HepG2 (cell line): ENCODE measurements around the gene ANXA2. TPM values are rescaled to one million over a fixed set of nuclear protein-coding genes. Genes with fewer than 3 reads are reported as not detected.

ENCODE experiments used
- ATAC-seq: fragments of 200-7000 bp; cut with Tn5 transposase; 3 replicates; pipeline ENCODE4 v1.9.1; 2020; ENCODE audit warnings: mild to moderate bottlenecking, moderate library complexity
- BruUV-seq: library from RNA; stranded (reverse); fragments of 400-500 nt; replicated peaks from 2 replicates; lab custom pipeline; 2021; lab: Mats Ljungman, UMichigan
- CTCF ChIA-PET: fragments of 300-600 bp; formaldehyde crosslinking; extraction: SDS; loops from one replicate; lab custom pipeline; 2021; ENCODE audit warnings: low total read pairs, inconsistent platforms, low intra/inter-chr PET ratio; lab: Yijun Ruan, JAX
- POLR2A ChIA-PET: fragments of 350-600 bp; sonication (Branson Sonifier 250); formaldehyde crosslinking; loops from one replicate; lab custom pipeline; 2020; ENCODE audit warnings: antibody characterized with exemption, inconsistent platforms; lab: Yijun Ruan, JAX
- DNase-seq: peaks from one replicate; pipeline ENCODE4 v3.0.0-alpha.2; 2015; ENCODE audit warnings: low spot score
- FAIRE-seq: peaks from 3 replicates; lab custom pipeline; 2011; peaks lifted over from hg19 to GRCh38; lab: Jason Lieb, UNC
- H2AFZ ChIP-seq: one replicate; pipeline ENCODE4 v1.6.1; 2011; ENCODE audit warnings: low read length, inconsistent platforms
- H3K27ac ChIP-seq: fragments of 300-600 bp; 3 replicates; pipeline ENCODE4 v1.8.0; 2011; ENCODE audit warnings: mixed run types, mild to moderate bottlenecking, mixed read lengths, low read length, inconsistent platforms; ENCODE audit not compliant: insufficient read depth; ENCODE audit errors: extremely low read length
- H3K27me3 ChIP-seq, 2 experiments: fragments of 200-600 bp in 1 of 2; 2 replicates in 1 of 2; 3 replicates in 1 of 2; pipeline versions ENCODE4 v1.6.0 to v1.8.0; 2011; ENCODE audit warnings: low read length in 2 of 2, mild to moderate bottlenecking in 2 of 2, moderate library complexity in 2 of 2, inconsistent platforms in 1 of 2; ENCODE audit not compliant: insufficient read depth in 2 of 2, control insufficient read depth in 1 of 2
- H3K36me3 ChIP-seq, 2 experiments: fragments of 200-600 bp in 1 of 2; replicated peaks in 1 of 2; 2 replicates in 1 of 2; 3 replicates in 1 of 2; pipeline versions ENCODE4 v1.5.1 to v1.8.0; 2011; ENCODE audit warnings: low read length in 2 of 2, inconsistent platforms in 1 of 2; ENCODE audit not compliant: insufficient read depth in 2 of 2, control insufficient read depth in 1 of 2
- H3K4me1 ChIP-seq: 2 replicates; pipeline ENCODE4 v1.5.1; 2012; ENCODE audit warnings: low read length, inconsistent platforms; ENCODE audit not compliant: insufficient read depth
- H3K4me2 ChIP-seq: 2 replicates; pipeline ENCODE4 v1.6.0; 2011; ENCODE audit warnings: low read depth, low read length, inconsistent platforms
- H3K4me3 ChIP-seq, 3 experiments: fragments of 200-600 bp in 1 of 3; sonication (generic), shearing (Covaris generic) in 1 of 3; replicated peaks in 1 of 3; 2 replicates each; pipeline ENCODE4 v1.5.1; 2011 to 2016; ENCODE audit warnings: low read length in 3 of 3, inconsistent platforms in 2 of 3, low read depth in 2 of 3, mild to moderate bottlenecking in 2 of 3, control low read depth in 1 of 3, mixed read lengths in 1 of 3; ENCODE audit not compliant: insufficient read depth in 1 of 3
- H3K79me2 ChIP-seq: one replicate; pipeline ENCODE4 v1.6.1; 2011; ENCODE audit warnings: low read length, inconsistent platforms; ENCODE audit not compliant: insufficient read depth
- H3K9ac ChIP-seq: 2 replicates; pipeline ENCODE4 v1.6.0; 2011; ENCODE audit warnings: mild to moderate bottlenecking, low read depth, low read length, inconsistent platforms; ENCODE audit not compliant: insufficient read depth
- H3K9me3 ChIP-seq: 2 replicates; pipeline ENCODE4 v1.5.1; 2012; ENCODE audit warnings: mild to moderate bottlenecking, low read length
- H4K20me1 ChIP-seq: 2 replicates; pipeline ENCODE4 v1.6.0; 2011; ENCODE audit warnings: inconsistent platforms, mild to moderate bottlenecking, low read length, moderate library complexity; ENCODE audit not compliant: insufficient read depth
- BCL6 ChIP-seq: IDR thresholded peaks from 2 replicates; pipeline ENCODE4 v1.6.1; 2016; ENCODE audit warnings: missing genetic modification reagents, missing compliant biosample characterization
- CENPT ChIP-seq: sonication (generic); formaldehyde crosslinking; IDR thresholded peaks from 2 replicates; pipeline ENCODE4 v1.8.0; 2022; ENCODE audit warnings: low read depth, mild to moderate bottlenecking, moderate library complexity, missing genetic modification reagents
- EEA1 ChIP-seq: sonication (generic); formaldehyde crosslinking; IDR thresholded peaks from 2 replicates; pipeline ENCODE4 v1.5.1; 2020; ENCODE audit warnings: mild to moderate bottlenecking, missing genetic modification reagents, borderline replicate concordance
- ELF1 ChIP-seq: sonication (generic); formaldehyde crosslinking; IDR thresholded peaks from 2 replicates; pipeline ENCODE4 v1.4.0; 2020; ENCODE audit warnings: missing genetic modification reagents
- ELF3 ChIP-seq: IDR thresholded peaks from 2 replicates; pipeline ENCODE4 v1.6.1; 2016; ENCODE audit warnings: missing genetic modification reagents, missing compliant biosample characterization
- HNRNPL ChIP-seq: fragments of 200-400 bp; formaldehyde crosslinking; IDR thresholded peaks from 2 replicates; pipeline ENCODE4 v1.6.1; 2017; ENCODE audit warnings: mild to moderate bottlenecking, low read depth, low read length
- HOXA5 ChIP-seq: sonication (generic); formaldehyde crosslinking; IDR thresholded peaks from 2 replicates; pipeline ENCODE4 v1.4.0; 2020; ENCODE audit warnings: missing genetic modification reagents
- JUN ChIP-seq: sonication (generic); formaldehyde crosslinking; IDR thresholded peaks from 2 replicates; pipeline ENCODE4 v1.4.0; 2020; ENCODE audit warnings: mild to moderate bottlenecking, missing genetic modification reagents
- MYNN ChIP-seq: sonication (generic); formaldehyde crosslinking; IDR thresholded peaks from 2 replicates; pipeline ENCODE4 v1.4.0; 2020; ENCODE audit warnings: mild to moderate bottlenecking, low read depth, missing genetic modification reagents
- RARA ChIP-seq: IDR thresholded peaks from 2 replicates; pipeline ENCODE4 v1.6.1; 2016; ENCODE audit warnings: missing genetic modification reagents, missing compliant biosample characterization
- SALL1 ChIP-seq: sonication (generic); formaldehyde crosslinking; IDR thresholded peaks from 2 replicates; pipeline ENCODE4 v1.8.0; 2022; ENCODE audit warnings: mild to moderate bottlenecking, missing genetic modification reagents
- SNAPC5 ChIP-seq: sonication (generic); formaldehyde crosslinking; IDR thresholded peaks from 2 replicates; pipeline ENCODE4 v1.8.1; 2023; ENCODE audit warnings: mild to moderate bottlenecking, missing genetic modification reagents, borderline replicate concordance
- SPEN ChIP-seq: sonication (generic); formaldehyde crosslinking; IDR thresholded peaks from 2 replicates; pipeline ENCODE4 v1.5.1; 2020; ENCODE audit warnings: low read depth, mild to moderate bottlenecking, missing genetic modification reagents
- ZFP37 ChIP-seq: sonication (generic); formaldehyde crosslinking; IDR thresholded peaks from 2 replicates; pipeline ENCODE4 v1.4.0; 2020; ENCODE audit warnings: missing genetic modification reagents, borderline replicate concordance
- ZNF460 ChIP-seq: sonication (generic); formaldehyde crosslinking; IDR thresholded peaks from 2 replicates; pipeline ENCODE4 v1.5.1; 2020; ENCODE audit warnings: missing genetic modification reagents, mild to moderate bottlenecking, borderline replicate concordance
- ZNF484 ChIP-seq: sonication (generic); formaldehyde crosslinking; IDR thresholded peaks from 2 replicates; pipeline ENCODE4 v1.5.1; 2020; ENCODE audit warnings: mild to moderate bottlenecking, low read depth, missing genetic modification reagents, borderline replicate concordance
- ZNF513 ChIP-seq: sonication (generic); formaldehyde crosslinking; conservative IDR thresholded peaks from 2 replicates; pipeline ENCODE4 v1.5.0; 2020; ENCODE audit warnings: missing genetic modification reagents
- ZNF615 ChIP-seq: sonication (generic); formaldehyde crosslinking; IDR thresholded peaks from 2 replicates; pipeline ENCODE4 v1.5.0; 2020; ENCODE audit warnings: mild to moderate bottlenecking, missing genetic modification reagents, borderline replicate concordance
- ZNF674 ChIP-seq: sonication (generic); formaldehyde crosslinking; IDR thresholded peaks from 2 replicates; pipeline ENCODE4 v1.5.0; 2020; ENCODE audit warnings: low read depth, mild to moderate bottlenecking, missing genetic modification reagents
- ZZZ3 ChIP-seq: sonication (generic); formaldehyde crosslinking; IDR thresholded peaks from 2 replicates; pipeline ENCODE4 v1.4.0; 2020; ENCODE audit warnings: missing genetic modification reagents, mild to moderate bottlenecking, borderline replicate concordance
- WGBS: methylation state at CpG from one replicate; pipeline ENCODE4 v1.1.6; 2017; ENCODE audit warnings: low lambda C conversion rate; 5-methylcytosine and 5-hydroxymethylcytosine counted together
- in situ Hi-C: cut with HindIII; loops from 2 replicates; pipeline ENCODE4 v1.10.0; 2017; ENCODE audit warnings: low pct_unique_long_range_greater_than_20kb; ENCODE audit not compliant: extremely low pct_ligation_motif_present
- intact Hi-C: fragments of 100-400 bp; cut with micrococcal nuclease; formaldehyde crosslinking; loops from one replicate; pipeline ENCODE4 v1.10.0; 2022; ENCODE audit not compliant: unreplicated experiment
- polyA plus RNA-seq, 8 experiments: library from polyadenylated mRNA; depleted of rRNA in 3 of 8; stranded (reverse) in 7 of 8; unstranded in 1 of 8; fragments of >200 nt; fragmentation: Illumina TruSeq in 4 of 8; extraction: Trizol in 4 of 8; gene quantifications; 2 replicates each; pipeline versions ENCODE4 v1.2.1 to v1.2.3, GENCODE V29; 2011 to 2016; ENCODE audit warnings: low read depth in 4 of 8, missing spikeins in 1 of 8, mixed read lengths in 1 of 8; ENCODE audit not compliant: insufficient read depth in 1 of 8
- total RNA-seq, 5 experiments: library from RNA; depleted of rRNA; stranded (reverse); fragments of >200 nt; fragmentation: Illumina TruSeq; extraction: Trizol; gene quantifications; 2 replicates each; pipeline ENCODE4 v1.2.3, GENCODE V29; 2016; ENCODE audit warnings: low read depth in 1 of 5

Gene ANXA2
- total and polyA plus RNA-seq, 2 of the 13 experiments (the other 11 are each of a cell fraction or from before 2014, with no cell fraction given): 196 to 613 TPM

- 0 out of 2 replicates have a peak overlapping the region, but pooled peaks have one; percentile 19 for H3K4me2 ChIP-seq
- intact Hi-C loops: no loop called here
- no peaks in the 10 kb centered on the region for H3K9me3 ChIP-seq
- FAIRE-seq: no peak
- POLR2A ChIA-PET: no interaction called here
- peaks cover 0 to 5% of the 10 kb centered on the region in 2 experiments; a peak in 1 of 5 replicates for H3K27me3 ChIP-seq
- no peaks in the 10 kb centered on the region for H3K36me3 ChIP-seq
- H3K79me2 ChIP-seq: no peaks in the 10 kb centered on the region
- DNase-seq: peak; percentile 4
- peaks cover 31% of the 10 kb centered on the region for H3K4me1 ChIP-seq
- no TSS peak for BruUV-seq
- TF ChIP-seq MYNN (CRISPR knock-in tag) (no peak), HNRNPL (no peak), ELF1 (CRISPR knock-in tag) (no peak), RARA (peak; percentile 63), BCL6 (CRISPR knock-in tag) (peak; percentile 50; the same call in 1 of the 2 replicates), EEA1 (CRISPR knock-in tag) (no peak), ELF3 (CRISPR knock-in tag) (peak; percentile 45; the same call in 1 of the 2 replicates), SPEN (CRISPR knock-in tag) (no peak), ZFP37 (CRISPR knock-in tag) (no peak), SALL1 (CRISPR knock-in tag) (no peak), ZNF615 (CRISPR knock-in tag) (no peak)
- CTCF ChIA-PET: no interaction called here
- H3K4me3 ChIP-seq: no peak overlapping the region
- WGBS: 14% methylated on average over 3 of the region's 3 CpGs
- no peak overlapping the region for H3K9ac ChIP-seq
- no peak overlapping the region for H3K27ac ChIP-seq
- in situ Hi-C loops: no loop called here
- H2AFZ ChIP-seq: no peak overlapping the region
- H4K20me1 ChIP-seq: no peaks in the 10 kb centered on the region
- no peak for ATAC-seq
Observed at GRCh38 chr15:60338810-60339209, 59.0 kb downstream of the ANXA2 start.

- H3K27ac ChIP-seq: no peak overlapping the region
- H3K4me1 ChIP-seq: peaks cover 31% of the 10 kb centered on the region
- no peak for ATAC-seq
- no peak for FAIRE-seq
- ChIA-PET CTCF (no interaction called here), POLR2A (no interaction called here)
- no peak overlapping the region for H3K9ac ChIP-seq
- 34% methylated on average over 4 of the region's 4 CpGs for WGBS
- in situ Hi-C loops (no loop called here), intact Hi-C loops (no loop called here)
- no peak overlapping the region for H3K4me2 ChIP-seq
- BruUV-seq: no TSS peak
- no peaks in the 10 kb centered on the region for H3K79me2 ChIP-seq
- no peak overlapping the region for H3K4me3 ChIP-seq
- no peak overlapping the region for H2AFZ ChIP-seq
- no peaks in the 10 kb centered on the region for H4K20me1 ChIP-seq
- H3K27me3 ChIP-seq: peaks cover 0 to 5% of the 10 kb centered on the region in 2 experiments; a peak in 1 of 5 replicates
- H3K9me3 ChIP-seq: no peaks in the 10 kb centered on the region
- H3K36me3 ChIP-seq: no peaks in the 10 kb centered on the region
- no peak for DNase-seq
- TF ChIP-seq ZNF460 (no peak), JUN (CRISPR knock-in tag) (no peak), ZZZ3 (CRISPR knock-in tag) (no peak), HOXA5 (no peak), SNAPC5 (CRISPR knock-in tag) (no peak), CENPT (no peak), ZNF513 (CRISPR knock-in tag) (no peak), ZNF674 (CRISPR knock-in tag) (no peak), ZNF484 (CRISPR knock-in tag) (no peak)
Observed at GRCh38 chr15:60337076-60337475, 60.7 kb downstream of the ANXA2 start.
